ENCODE measurements around the gene KIF22. TPM values are rescaled to one million over a fixed set of nuclear protein-coding genes. Genes with fewer than 3 reads are reported as not detected.
"Not testable (repeated sequence)": the region's sequence is repeated elsewhere in the genome, so short reads cannot be mapped to it uniquely, and the experiment has no call there.

The KIF22 gene
- polyA plus RNA-seq, 4 donors = 49.6 to 76.4 (median 67.0) TPM

GRCh38 chr16:29793153-29793552 is 2.6 kb downstream of the KIF22 start:
- DNase-seq (ENCODE audit: low read depth in 4 of 4, low spot score in 3 of 4) = not testable (repeated sequence)

GRCh38 chr16:29794231-29794710 is 3.7 kb downstream of the KIF22 start:
- DNase-seq (ENCODE audit: low read depth in 4 of 4, low spot score in 3 of 4) = no peak

GRCh38 chr16:29802416-29802935 is 11.9 kb downstream of the KIF22 start:
- DNase-seq (ENCODE audit: low read depth in 4 of 4, low spot score in 3 of 4) = no peak

DNA sequence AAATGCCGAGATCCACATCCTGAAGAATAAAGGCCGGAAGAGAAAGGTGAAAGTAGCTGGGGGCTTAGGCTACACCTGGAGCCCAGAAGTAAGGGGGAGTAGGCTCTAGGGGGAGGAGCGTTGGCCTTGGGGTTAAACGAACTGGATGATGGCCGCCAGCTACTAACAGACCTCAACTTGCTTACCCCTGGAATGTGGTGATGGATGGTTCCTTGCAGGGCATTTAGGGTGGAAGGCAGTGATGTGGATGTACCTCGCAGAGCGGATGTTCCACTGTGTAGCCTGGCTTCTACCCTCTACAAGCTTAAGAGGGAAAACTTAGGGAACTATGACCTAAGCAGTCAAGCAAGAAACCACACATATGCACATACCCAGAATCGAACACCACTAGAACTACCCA is 13.5 kb downstream of the KIF22 start:
- DNase-seq (ENCODE audit: low read depth in 4 of 4, low spot score in 3 of 4) = no peak

DNA sequence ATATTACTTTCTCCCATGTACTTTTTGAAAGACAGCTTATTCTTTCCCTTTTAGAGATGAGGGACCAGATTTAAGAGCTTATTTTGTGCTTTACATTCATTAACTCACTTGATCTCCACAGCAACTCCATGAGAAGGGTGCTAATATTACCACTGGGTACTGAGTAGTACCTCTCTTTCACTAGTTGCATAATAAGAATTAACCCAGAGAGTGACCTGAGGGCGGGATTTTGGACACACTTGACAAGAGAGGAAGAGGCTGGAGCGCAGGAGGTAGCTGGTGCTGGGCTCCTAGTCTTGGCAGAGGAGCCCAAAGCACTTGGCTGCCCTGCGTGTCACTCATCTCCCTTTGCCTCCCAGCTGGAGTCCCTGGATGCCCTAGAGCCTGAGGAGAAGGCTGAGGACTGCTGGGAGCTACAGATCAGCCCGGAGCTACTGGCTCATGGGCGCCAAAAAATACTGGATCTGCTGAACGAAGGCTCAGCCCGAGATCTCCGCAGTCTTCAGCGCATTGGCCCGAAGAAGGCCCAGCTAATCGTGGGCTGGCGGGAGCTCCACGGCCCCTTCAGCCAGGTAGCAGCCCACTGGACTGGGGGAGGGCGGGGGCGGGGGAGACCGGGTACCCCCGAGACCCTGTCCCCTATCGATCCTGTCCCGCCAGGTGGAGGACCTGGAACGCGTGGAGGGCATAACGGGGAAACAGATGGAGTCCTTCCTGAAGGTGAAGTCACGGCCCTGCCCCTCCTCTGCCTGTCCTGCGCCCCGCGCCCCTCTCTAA is 14.1 kb downstream of the KIF22 start:
- DNase-seq (ENCODE audit: low read depth in 4 of 4, low spot score in 3 of 4) = no peak

- DNase-seq (ENCODE audit: low read depth in 4 of 4, low spot score in 3 of 4) = peak; percentile 89 to 95 (median 95)
Measured at GRCh38 chr16:29805232-29806098, 14.9 kb downstream of the KIF22 start.

DNA sequence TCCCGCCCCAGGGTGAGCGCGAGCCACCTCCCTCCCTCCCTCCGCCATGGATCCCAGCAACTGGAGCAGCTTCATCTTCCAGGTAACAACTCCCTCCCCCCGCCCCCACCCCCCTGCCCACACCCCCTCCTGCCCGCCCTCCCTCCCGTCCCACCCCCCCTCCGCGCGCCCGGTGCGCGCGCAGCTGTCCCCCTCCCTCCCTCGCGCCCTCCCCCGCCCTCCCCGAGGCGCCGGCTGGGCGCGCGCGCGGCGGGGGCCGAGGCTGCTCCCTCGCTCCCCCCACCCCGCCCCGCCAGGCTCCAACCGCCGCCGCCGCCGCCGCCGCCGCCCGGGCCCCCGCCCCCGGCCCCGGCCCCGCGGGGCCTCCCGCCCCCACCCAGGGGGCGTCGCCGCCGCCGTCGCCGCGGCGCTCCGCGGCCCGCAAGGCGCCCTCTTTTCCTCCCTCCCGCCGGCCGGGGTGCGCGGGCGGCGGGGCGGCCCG is 15.6 kb downstream of the KIF22 start, which contains the start of gene MAZ:
Gene MAZ (plus strand): TSS at position 431 of the 481 bp plus-strand sequence. CDS start 173 bp downstream, outside the sequence.
- DNase-seq (ENCODE audit: low read depth in 4 of 4, low spot score in 3 of 4) = no peak

GRCh38 chr16:29806641-29807425 is 16.3 kb downstream of the KIF22 start:
- no peak for DNase-seq (ENCODE audit: low read depth in 4 of 4, low spot score in 3 of 4)

DNA sequence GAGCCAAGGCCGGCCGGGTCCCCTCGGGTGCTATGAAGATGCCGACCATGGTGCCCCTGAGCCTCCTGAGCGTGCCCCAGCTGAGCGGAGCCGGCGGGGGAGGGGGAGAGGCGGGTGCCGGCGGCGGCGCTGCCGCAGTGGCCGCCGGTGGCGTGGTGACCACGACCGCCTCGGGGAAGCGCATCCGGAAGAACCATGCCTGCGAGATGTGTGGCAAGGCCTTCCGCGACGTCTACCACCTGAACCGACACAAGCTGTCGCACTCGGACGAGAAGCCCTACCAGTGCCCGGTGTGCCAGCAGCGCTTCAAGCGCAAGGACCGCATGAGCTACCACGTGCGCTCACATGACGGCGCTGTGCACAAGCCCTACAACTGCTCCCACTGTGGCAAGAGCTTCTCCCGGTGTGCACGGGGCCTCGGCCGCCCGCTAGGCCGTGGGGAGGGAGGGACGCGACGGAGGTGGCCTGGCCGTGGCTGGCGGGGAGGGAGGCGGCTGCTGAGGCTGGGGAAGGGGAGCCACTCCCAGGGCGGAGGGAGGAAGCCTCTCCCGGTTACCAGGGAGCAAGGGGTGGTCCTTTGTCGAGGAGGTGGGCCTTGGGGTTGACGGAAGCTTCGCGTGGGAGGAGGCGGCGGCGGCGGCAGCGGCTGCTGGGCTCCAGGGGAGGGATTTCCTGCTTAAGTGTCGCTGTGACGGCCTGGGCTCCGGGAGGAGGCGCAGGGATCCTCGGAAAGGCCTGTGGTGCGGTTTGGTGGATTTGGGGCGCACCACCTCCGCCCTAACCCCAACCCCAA is 17.1 kb downstream of the KIF22 start:
- peak in 2 of 4 donors; percentile 76 to 82 for DNase-seq (ENCODE audit: low read depth in 4 of 4, low spot score in 3 of 4)

GRCh38 chr16:29808219-29808900 is 17.8 kb downstream of the KIF22 start:
- no peak for DNase-seq (ENCODE audit: low read depth in 4 of 4, low spot score in 3 of 4)

DNA sequence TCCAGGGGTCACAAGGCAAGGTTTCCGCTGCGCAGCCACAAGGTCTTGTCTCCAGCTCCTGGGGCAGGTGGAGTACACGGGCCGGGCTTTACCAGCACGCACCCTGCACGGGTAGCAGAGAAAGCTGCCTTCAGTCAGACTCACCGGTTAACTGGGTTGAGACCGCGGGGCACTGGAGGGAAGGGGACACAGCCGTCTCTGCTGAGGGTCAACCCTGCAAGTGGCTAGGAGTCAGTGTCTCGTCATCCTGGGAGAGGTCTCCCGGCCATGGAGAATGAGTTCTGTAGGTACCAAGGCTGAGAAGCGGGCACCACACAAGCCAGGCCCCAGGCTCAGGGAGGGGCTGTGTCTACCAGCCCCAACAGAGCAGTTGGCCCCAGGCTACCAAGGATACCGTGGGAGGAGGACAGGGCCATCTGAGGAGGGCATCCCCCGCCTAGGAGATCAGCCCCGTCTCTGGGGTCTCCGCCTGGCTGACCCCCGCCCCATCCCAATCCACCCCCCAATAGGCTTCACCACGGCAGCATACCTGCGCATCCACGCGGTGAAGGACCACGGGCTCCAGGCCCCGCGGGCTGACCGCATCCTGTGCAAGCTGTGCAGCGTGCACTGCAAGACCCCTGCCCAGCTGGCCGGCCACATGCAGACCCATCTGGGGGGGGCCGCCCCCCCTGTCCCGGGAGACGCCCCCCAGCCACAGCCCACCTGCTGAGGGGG is 18.6 kb downstream of the KIF22 start:
- DNase-seq (ENCODE audit: low read depth in 4 of 4, low spot score in 3 of 4) = no peak

DNA sequence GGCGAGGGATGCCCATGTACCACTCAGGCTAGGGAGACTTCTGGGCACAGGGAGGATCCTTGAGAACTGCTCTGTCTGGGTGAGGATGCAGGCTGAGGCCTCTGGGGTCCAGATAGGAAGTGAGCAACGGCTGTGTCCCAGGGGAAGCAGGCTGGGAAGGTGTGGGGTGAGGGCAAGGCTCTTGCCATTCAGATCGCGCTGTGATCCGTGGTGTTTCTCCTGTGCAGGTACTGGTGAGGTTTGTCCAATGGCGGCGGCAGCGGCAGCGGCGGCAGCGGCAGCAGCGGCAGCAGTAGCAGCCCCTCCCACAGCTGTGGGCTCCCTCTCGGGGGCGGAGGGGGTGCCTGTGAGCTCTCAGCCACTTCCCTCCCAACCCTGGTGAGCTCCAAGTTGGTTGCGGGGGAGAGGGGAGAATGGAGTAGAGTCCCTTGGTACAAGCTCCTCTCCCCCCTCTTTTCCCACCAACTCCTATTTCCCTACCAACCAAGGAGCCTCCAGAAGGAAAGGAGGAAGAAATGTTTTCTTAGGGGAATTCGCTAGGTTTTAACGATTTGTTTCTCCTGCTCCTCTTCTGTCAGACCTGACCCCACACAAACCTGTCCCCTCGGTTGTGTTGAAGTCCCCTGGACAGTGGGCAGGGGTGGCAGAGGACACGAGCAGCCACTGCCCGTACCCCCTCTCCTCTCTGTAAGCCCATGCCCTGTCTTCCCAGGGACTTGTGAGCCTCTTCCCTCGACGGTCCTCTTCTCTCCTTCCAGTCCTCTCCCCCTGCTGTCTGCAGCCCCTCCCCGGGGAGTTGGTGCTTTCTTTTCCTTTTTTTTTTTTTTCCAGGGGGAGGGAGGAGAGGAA is 19.5 kb downstream of the KIF22 start:
- DNase-seq (ENCODE audit: low read depth in 4 of 4, low spot score in 3 of 4) = no peak

GRCh38 chr16:29810699-29811169 is 20.2 kb downstream of the KIF22 start:
- no peak for DNase-seq (ENCODE audit: low read depth in 4 of 4, low spot score in 3 of 4)

GRCh38 chr16:29811170-29811895 is 20.8 kb downstream of the KIF22 start:
- peak; percentile 86 to 89 (median 88) for DNase-seq (ENCODE audit: low read depth in 4 of 4, low spot score in 3 of 4)

DNA sequence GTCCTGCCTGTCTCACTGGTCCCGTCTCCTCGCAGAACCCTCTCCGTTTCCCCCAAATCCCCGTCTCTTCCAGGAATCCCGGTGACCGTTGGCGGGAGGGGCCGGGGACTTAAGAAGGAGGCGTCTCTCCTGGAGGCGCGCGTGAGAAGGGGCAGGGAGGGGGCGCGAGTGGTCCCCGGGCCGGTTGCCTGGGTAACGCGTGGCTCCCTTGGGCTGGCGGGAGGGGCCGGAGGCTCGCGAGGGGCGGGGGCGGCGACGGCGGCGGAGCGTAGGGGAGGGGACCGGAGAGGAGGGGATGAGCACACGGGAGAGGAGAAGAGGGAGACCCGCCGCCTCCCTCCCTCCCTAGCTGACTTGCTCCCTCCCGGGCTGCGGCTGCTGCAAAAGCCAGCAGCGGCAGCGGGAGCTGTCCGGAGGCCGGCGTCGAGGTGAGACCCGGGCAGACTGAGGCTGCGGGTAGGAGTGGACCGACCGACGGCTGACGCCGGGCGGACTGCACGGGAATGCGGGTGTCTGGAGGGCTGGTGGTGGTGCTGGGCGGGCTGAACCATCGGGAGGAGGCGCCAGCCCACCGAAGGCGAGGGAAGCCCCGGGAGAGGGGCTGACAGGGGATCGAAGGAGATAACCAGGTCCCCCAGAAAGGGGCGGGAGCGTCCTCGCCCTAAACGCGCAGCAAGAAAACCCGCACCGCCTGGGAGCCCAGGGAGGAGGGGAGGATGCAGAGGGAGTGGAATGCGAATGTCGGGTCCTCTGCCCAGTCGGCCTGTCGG is 21.5 kb downstream of the KIF22 start, which contains the start of gene PRRT2:
Gene PRRT2 (plus strand): TSS at position 298 of the 770 bp plus-strand sequence. CDS start 862 bp downstream, outside the sequence.
- DNase-seq (ENCODE audit: low read depth in 4 of 4, low spot score in 3 of 4) = no peak
